K562 (cell line): ENCODE data around the gene DIP2B. TPM values are rescaled to one million over a fixed set of nuclear protein-coding genes. Genes with fewer than 3 reads are reported as not detected.

Experiments
- ASH1L ChIP-seq: fragments of 450-650 bp; IDR thresholded peaks from 2 replicates; pipeline ENCODE4 v1.6.1; 2018; ENCODE audit warnings: borderline replicate concordance, mild to moderate bottlenecking, low read depth; ENCODE audit not compliant: partially characterized antibody
- E2F4 ChIP-seq: sonication (generic); formaldehyde crosslinking; IDR thresholded peaks from 2 replicates; pipeline ENCODE4 v1.8.0; 2022; ENCODE audit warnings: mild to moderate bottlenecking, low read depth, missing genetic modification reagents
- E2F6 ChIP-seq, 2 experiments: IDR thresholded peaks; 2 replicates each; pipeline ENCODE4 v1.6.1; 2011; ENCODE audit warnings: borderline replicate concordance in 1 of 2, control low read depth in 1 of 2, low read depth in 1 of 2, low read length in 1 of 2, mild to moderate bottlenecking in 1 of 2, mixed read lengths in 1 of 2, moderate library complexity in 1 of 2; ENCODE audit not compliant: insufficient read depth in 1 of 2, insufficient read length in 1 of 2, poor library complexity in 1 of 2, severe bottlenecking in 1 of 2; ENCODE audit errors: extremely low read depth in 1 of 2
- HEY1 ChIP-seq: fragments of 250-450 bp; sonication (Bioruptor Pico); IDR thresholded peaks from 2 replicates; pipeline ENCODE4 v1.5.0; 2020; ENCODE audit warnings: mild to moderate bottlenecking, moderate library complexity, borderline replicate concordance
- RBBP5 ChIP-seq: fragments of 200-600 bp; sonication (generic); IDR thresholded peaks from 2 replicates; pipeline ENCODE4 v1.6.1; 2012; ENCODE audit warnings: borderline replicate concordance, mild to moderate bottlenecking, low read length, control low read depth, inconsistent platforms; ENCODE audit not compliant: insufficient read depth, poor library complexity, severe bottlenecking
- SMC3 ChIP-seq: conservative IDR thresholded peaks from 2 replicates; pipeline ENCODE4 v1.6.1; 2011; ENCODE audit warnings: low read depth, low read length, improper control_type of control experiment; ENCODE audit not compliant: insufficient read depth
- SREBF2 ChIP-seq: sonication (generic); formaldehyde crosslinking; IDR thresholded peaks from 2 replicates; pipeline ENCODE4 v1.4.0; 2020; ENCODE audit warnings: mild to moderate bottlenecking, missing genetic modification reagents
- ZNF134 ChIP-seq: fragments of 250-450 bp; sonication (Bioruptor Pico); conservative IDR thresholded peaks from 2 replicates; pipeline ENCODE4 v1.4.0; 2020
- ZNF318 ChIP-seq, 2 experiments: fragments of 450-650 bp; IDR thresholded peaks; 2 replicates each; pipeline ENCODE4 v1.6.1; 2016; ENCODE audit warnings: mild to moderate bottlenecking in 2 of 2, borderline replicate concordance in 1 of 2, low read depth in 1 of 2, moderate library complexity in 1 of 2
- ZNF395 ChIP-seq: fragments of 200-800 bp; sonication (Bioruptor generic); IDR thresholded peaks from 2 replicates; pipeline ENCODE4 v1.6.1; 2017; ENCODE audit warnings: missing genetic modification characterization, missing compliant biosample characterization
- ZSCAN29 ChIP-seq: fragments of 450-650 bp; IDR thresholded peaks from 2 replicates; pipeline ENCODE4 v1.6.1; 2017
- polyA plus RNA-seq, 8 experiments: library from polyadenylated mRNA; depleted of rRNA in 4 of 8; stranded (reverse) in 5 of 8; unstranded in 3 of 8; fragments of >200 nt; fragmentation: Nextera tagmentation in 2 of 8; fragmentation: Illumina TruSeq in 1 of 8; extraction: Ambion mirVana in 2 of 8; extraction: Trizol in 1 of 8; gene quantifications; 2 replicates each; pipeline versions ENCODE4 v1.2.1 to v1.2.3, GENCODE V29; 2011 to 2014; ENCODE audit warnings: inconsistent platforms in 1 of 8, missing spikeins in 1 of 8
- total RNA-seq, 7 experiments: library from RNA; depleted of rRNA in 6 of 7; stranded (reverse); fragments of >200 nt in 6 of 7; fragmentation: Illumina TruSeq in 2 of 7; extraction: Trizol in 2 of 7; gene quantifications; 2 replicates each; pipeline versions ENCODE4 v1.2.1 to v1.2.3, GENCODE V29; 2011 to 2021; ENCODE audit warnings: low replicate concordance in 1 of 7

The DIP2B gene
- total and polyA plus RNA-seq, 9 of the 15 experiments (the other 6 are each of a cell fraction or from before 2014, with no cell fraction given): 4.6 to 26.1 (median 18.8) TPM

- TF ChIP-seq E2F4 (no peak), ZNF134 (CRISPR knock-in tag) (no peak), SMC3 (no peak), ZSCAN29 (no peak), ASH1L (no peak), SREBF2 (CRISPR knock-in tag) (no peak), ZNF395 (peak; percentile 81; the same call in 1 of the 2 replicates), HEY1 (CRISPR knock-in tag) (no peak), ZNF318 (IDR thresholded peaks at IDR 0.05; ENCODE audit: borderline replicate concordance in 1 of 2, low read depth in 1 of 2) (peak in 1 of 2 experiments; percentile 56; a peak in 1 of 4 replicates), RBBP5 (no peak), E2F6 (IDR thresholded peaks at IDR 0.05; ENCODE audit: borderline replicate concordance in 1 of 2, extremely low read depth in 1 of 2, insufficient read depth in 1 of 2, insufficient read length in 1 of 2, low read depth in 1 of 2, low read length in 1 of 2, poor library complexity in 1 of 2, severe bottlenecking in 1 of 2) (no peak)
Measured at GRCh38 chr12:50589650-50590435, 85.1 kb downstream of the DIP2B start (continued).
